ENCODE measurements around the gene PSMD2. TPM values are rescaled to one million over a fixed set of nuclear protein-coding genes. Genes with fewer than 3 reads are reported as not detected.

The PSMD2 gene
- total and polyA plus RNA-seq, 2 donors (not counting 3 experiments of a cell fraction or from before 2014, with no cell fraction given), result 414 to 435 TPM

DNA sequence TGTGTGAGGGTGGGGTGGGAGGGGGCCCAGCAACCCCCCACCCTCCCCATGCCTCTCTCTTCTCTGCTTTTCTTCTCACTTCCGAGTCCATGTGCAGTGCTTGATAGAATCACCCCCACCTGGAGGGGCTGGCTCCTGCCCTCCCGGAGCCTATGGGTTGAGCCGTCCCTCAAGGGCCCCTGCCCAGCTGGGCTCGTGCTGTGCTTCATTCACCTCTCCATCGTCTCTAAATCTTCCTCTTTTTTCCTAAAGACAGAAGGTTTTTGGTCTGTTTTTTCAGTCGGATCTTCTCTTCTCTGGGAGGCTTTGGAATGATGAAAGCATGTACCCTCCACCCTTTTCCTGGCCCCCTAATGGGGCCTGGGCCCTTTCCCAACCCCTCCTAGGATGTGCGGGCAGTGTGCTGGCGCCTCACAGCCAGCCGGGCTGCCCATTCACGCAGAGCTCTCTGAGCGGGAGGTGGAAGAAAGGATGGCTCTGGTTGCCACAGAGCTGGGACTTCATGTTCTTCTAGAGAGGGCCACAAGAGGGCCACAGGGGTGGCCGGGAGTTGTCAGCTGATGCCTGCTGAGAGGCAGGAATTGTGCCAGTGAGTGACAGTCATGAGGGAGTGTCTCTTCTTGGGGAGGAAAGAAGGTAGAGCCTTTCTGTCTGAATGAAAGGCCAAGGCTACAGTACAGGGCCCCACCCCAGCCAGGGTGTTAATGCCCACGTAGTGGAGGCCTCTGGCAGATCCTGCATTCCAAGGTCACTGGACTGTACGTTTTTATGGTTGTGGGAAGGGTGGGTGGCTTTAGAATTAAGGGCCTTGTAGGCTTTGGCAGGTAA, 46.5 kb downstream of the PSMD2 start:
- FAIRE-seq, result peak; percentile 78
- dilution Hi-C loops (cut with MboI; ENCODE audit: extremely low pct_ligation_motif_present, low sequenced_read_pairs), result no loop called here

More for the DNA sequence above, 46.5 kb downstream of the PSMD2 start:
- POLR2A ChIA-PET, result no interaction called here
- peaks cover 7% of the 10 kb centered on the region for H3K4me1 ChIP-seq (ENCODE audit: control insufficient read depth, extremely low read depth, insufficient read depth, low read length)
- intact Hi-C loops (cut with micrococcal nuclease), result no loop called here
- H4K20me1 ChIP-seq (replicated peaks; ENCODE audit: control insufficient read depth, extremely low read depth, insufficient read depth, low read length), result no peaks in the 10 kb centered on the region
- H3K4me3 ChIP-seq (replicated peaks in 1 of 3; ENCODE audit: insufficient read depth in 1 of 3, low read depth in 1 of 3, low read length in 3 of 3), result no peak overlapping the region
- H3K9ac ChIP-seq (replicated peaks; ENCODE audit: extremely low read depth, insufficient read depth, low read length), result no peak overlapping the region
- H3K9me1 ChIP-seq (replicated peaks; ENCODE audit: control insufficient read depth, extremely low read depth, insufficient read depth, low read length), result no peaks in the 10 kb centered on the region
- TF ChIP-seq, protein P1, sequence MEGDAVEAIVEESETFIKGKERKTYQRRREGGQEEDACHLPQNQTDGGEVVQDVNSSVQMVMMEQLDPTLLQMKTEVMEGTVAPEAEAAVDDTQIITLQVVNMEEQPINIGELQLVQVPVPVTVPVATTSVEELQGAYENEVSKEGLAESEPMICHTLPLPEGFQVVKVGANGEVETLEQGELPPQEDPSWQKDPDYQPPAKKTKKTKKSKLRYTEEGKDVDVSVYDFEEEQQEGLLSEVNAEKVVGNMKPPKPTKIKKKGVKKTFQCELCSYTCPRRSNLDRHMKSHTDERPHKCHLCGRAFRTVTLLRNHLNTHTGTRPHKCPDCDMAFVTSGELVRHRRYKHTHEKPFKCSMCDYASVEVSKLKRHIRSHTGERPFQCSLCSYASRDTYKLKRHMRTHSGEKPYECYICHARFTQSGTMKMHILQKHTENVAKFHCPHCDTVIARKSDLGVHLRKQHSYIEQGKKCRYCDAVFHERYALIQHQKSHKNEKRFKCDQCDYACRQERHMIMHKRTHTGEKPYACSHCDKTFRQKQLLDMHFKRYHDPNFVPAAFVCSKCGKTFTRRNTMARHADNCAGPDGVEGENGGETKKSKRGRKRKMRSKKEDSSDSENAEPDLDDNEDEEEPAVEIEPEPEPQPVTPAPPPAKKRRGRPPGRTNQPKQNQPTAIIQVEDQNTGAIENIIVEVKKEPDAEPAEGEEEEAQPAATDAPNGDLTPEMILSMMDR (IDR thresholded peaks at IDR 0.05; ENCODE audit: extremely low read depth in 1 of 2, insufficient read depth in 1 of 2, low read depth in 1 of 2, low read length in 2 of 2), result peak; percentile 43 to 59
- no peak for TF ChIP-seq GATA2 (IDR thresholded peaks at IDR 0.05; ENCODE audit: insufficient read depth, insufficient read length, low read depth, low read length)
- H3K27me3 ChIP-seq (ENCODE audit: control insufficient read depth in 2 of 2, insufficient read depth in 2 of 2, low read length in 2 of 2), result no peaks in the 10 kb centered on the region
- peaks cover 7% of the 10 kb centered on the region for H3K79me2 ChIP-seq (ENCODE audit: control insufficient read depth, insufficient read depth, low read length)
- no peaks in the 10 kb centered on the region for H3K9me3 ChIP-seq (replicated peaks; ENCODE audit: control insufficient read depth, insufficient read depth, low read length)
- BruUV-seq (replicated peaks), result no TSS peak
- DNase-seq (ENCODE audit: low read depth, low spot score), result peak; percentile 44
- H3K27ac ChIP-seq (ENCODE audit: insufficient read depth, low read depth, low read length), result no peak overlapping the region
- CTCF ChIA-PET, result interaction anchor here (0.6 to 1.7 kb wide), 8 partner anchors 8 to 196 kb away, joined by 3 to 8 read pairs (median 4); partner anchors contain the start of gene CLCN2
- peaks cover 6 to 25% of the 10 kb centered on the region in 2 experiments for H3K36me3 ChIP-seq (ENCODE audit: control insufficient read depth in 2 of 2, extremely low read depth in 1 of 2, insufficient read depth in 2 of 2, low read length in 2 of 2)
- H3K4me2 ChIP-seq (ENCODE audit: insufficient read depth, low read length), result no peak overlapping the region
- no peak overlapping the region for H2AFZ ChIP-seq (ENCODE audit: low read depth, low read length)

Data from endothelial cell of umbilical vein (primary cell).